ENCODE data around the gene TPM1.
"Not testable (repeated sequence)": the region's sequence is repeated elsewhere in the genome, so short reads cannot be mapped to it uniquely, and the experiment has no call there.

Gene TPM1

GRCh38 chr15:63104727-63105126 is 62.2 kb downstream of the TPM1 start:
- Mint-ChIP-seq H3K36me3 (no peaks in the 10 kb centered on the region), H3K27ac (no peak overlapping the region), H3K9me3 (no peaks in the 10 kb centered on the region), H3K27me3 (peaks cover 2% of the 10 kb centered on the region), H3K4me3 (no peak overlapping the region), H3K4me1 (no peaks in the 10 kb centered on the region)

DNA sequence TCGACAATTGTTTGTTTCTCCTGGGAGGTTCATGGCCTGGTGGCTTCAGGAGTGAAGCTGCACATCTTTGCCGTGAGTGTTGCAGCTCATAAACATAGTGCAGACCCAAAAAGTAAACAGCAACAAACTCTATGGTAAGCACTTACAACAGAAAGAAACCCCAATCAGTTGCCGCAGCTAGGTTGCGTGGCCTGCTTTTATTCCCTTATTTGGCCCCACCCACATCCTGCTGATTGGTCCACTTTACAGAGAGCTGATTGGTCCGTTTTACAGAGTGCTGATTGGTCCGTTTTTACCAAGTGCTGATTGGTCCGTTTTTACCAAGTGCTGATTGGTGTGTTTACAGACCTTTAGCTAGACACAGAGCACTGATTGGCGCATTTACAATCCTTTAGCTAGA is 62.8 kb downstream of the TPM1 start:
- not testable (repeated sequence) for H3K27me3 Mint-ChIP-seq, H3K4me1 Mint-ChIP-seq, H3K36me3 Mint-ChIP-seq, H3K4me3 Mint-ChIP-seq, H3K27ac Mint-ChIP-seq, H3K9me3 Mint-ChIP-seq

GRCh38 chr15:63107895-63108546 is 65.5 kb downstream of the TPM1 start:
- no peaks in the 10 kb centered on the region for H3K4me1 Mint-ChIP-seq
- H3K9me3 Mint-ChIP-seq = no peaks in the 10 kb centered on the region
- no peak overlapping the region for H3K27ac Mint-ChIP-seq
- H3K4me3 Mint-ChIP-seq = no peak overlapping the region
- peaks cover 2% of the 10 kb centered on the region for H3K27me3 Mint-ChIP-seq
- no peaks in the 10 kb centered on the region for H3K36me3 Mint-ChIP-seq

- no peaks in the 10 kb centered on the region for H3K27me3 Mint-ChIP-seq
- H3K36me3 Mint-ChIP-seq = no peaks in the 10 kb centered on the region
- no peaks in the 10 kb centered on the region for H3K9me3 Mint-ChIP-seq
- H3K4me3 Mint-ChIP-seq = no peak overlapping the region
- H3K27ac Mint-ChIP-seq = peak overlapping the region; percentile 9
- H3K4me1 Mint-ChIP-seq = no peaks in the 10 kb centered on the region
These were observed 67.0 kb downstream of the TPM1 start for GRCh38 chr15:63109498-63109897.

DNA sequence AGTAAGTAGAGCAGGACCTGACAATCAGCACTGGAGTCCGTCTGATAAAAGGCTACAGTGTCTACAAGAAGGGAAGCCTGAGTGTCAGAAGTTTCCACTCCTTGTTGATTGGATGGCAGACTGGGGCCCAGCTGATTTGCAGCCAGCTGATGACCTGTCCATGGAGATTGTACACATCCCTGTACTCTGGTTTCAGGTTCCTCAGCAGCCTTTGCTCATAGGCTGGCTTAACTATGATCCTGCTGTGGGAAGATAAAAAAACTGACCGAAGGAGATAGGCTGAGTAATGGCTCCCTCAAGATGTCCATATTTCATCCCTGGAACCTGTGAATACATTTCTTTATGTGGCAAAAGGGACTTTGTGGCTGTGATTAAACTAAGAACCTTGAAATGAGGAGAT is 67.4 kb downstream of the TPM1 start:
- H3K36me3 Mint-ChIP-seq = no peaks in the 10 kb centered on the region
- H3K27me3 Mint-ChIP-seq = no peaks in the 10 kb centered on the region
- H3K9me3 Mint-ChIP-seq = no peaks in the 10 kb centered on the region
- H3K4me1 Mint-ChIP-seq = no peaks in the 10 kb centered on the region
- no peak overlapping the region for H3K27ac Mint-ChIP-seq
- no peak overlapping the region for H3K4me3 Mint-ChIP-seq

- Mint-ChIP-seq H3K4me1 (no peaks in the 10 kb centered on the region), H3K27me3 (no peaks in the 10 kb centered on the region), H3K27ac (no peak overlapping the region), H3K4me3 (no peak overlapping the region), H3K9me3 (no peaks in the 10 kb centered on the region), H3K36me3 (no peaks in the 10 kb centered on the region)
These were observed 68.0 kb downstream of the TPM1 start for GRCh38 chr15:63110428-63111026.

- Mint-ChIP-seq H3K27ac (no peak overlapping the region), H3K36me3 (no peaks in the 10 kb centered on the region), H3K27me3 (no peaks in the 10 kb centered on the region), H3K4me3 (no peak overlapping the region), H3K9me3 (no peaks in the 10 kb centered on the region), H3K4me1 (no peaks in the 10 kb centered on the region)
These were observed 68.9 kb downstream of the TPM1 start for GRCh38 chr15:63111481-63111880.

GRCh38 chr15:63112871-63113270 is 70.3 kb downstream of the TPM1 start:
- Mint-ChIP-seq H3K27ac (no peak overlapping the region), H3K27me3 (no peaks in the 10 kb centered on the region), H3K9me3 (no peaks in the 10 kb centered on the region), H3K4me1 (no peaks in the 10 kb centered on the region), H3K36me3 (no peaks in the 10 kb centered on the region), H3K4me3 (no peak overlapping the region)

- Mint-ChIP-seq H3K4me3 (no peak overlapping the region), H3K36me3 (peaks cover 3% of the 10 kb centered on the region), H3K9me3 (no peaks in the 10 kb centered on the region), H3K27me3 (no peaks in the 10 kb centered on the region), H3K4me1 (no peaks in the 10 kb centered on the region), H3K27ac (no peak overlapping the region)
These were observed 71.9 kb downstream of the TPM1 start for GRCh38 chr15:63114465-63114864.
